GM12873 (cell line): Measurements from ENCODE around the gene DNAI2.

ENCODE experiments used
- TF ChIP-seq, protein P1 (sequence below): IDR thresholded peaks from 2 replicates; pipeline ENCODE4 v1.5.1; 2012; ENCODE audit warnings: low read depth, mild to moderate bottlenecking, moderate library complexity, low read length, control low read depth; ENCODE audit not compliant: insufficient read depth; ENCODE audit errors: missing control alignments

DNAI2 gene

DNA sequence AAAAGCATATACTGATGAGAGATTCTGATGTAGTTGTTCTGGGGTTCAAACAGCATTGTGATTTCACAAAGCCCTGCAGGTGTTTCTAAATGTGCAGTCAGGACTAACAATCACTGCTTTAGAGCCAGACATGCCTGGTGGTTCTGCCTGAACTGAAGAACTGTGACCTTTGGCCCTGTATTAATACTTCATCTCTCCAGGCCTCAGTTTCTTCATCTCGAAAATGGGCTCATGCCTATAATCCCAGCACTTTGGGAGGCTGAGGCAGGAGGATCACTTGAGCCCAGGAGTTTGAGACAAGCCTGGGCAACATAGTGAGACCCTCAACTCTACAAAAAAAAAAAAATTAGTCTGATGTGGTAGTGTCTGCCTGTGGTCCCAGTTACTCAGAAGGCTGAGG lies 3.9 kb downstream of the DNAI2 start:
- TF ChIP-seq, protein P1, sequence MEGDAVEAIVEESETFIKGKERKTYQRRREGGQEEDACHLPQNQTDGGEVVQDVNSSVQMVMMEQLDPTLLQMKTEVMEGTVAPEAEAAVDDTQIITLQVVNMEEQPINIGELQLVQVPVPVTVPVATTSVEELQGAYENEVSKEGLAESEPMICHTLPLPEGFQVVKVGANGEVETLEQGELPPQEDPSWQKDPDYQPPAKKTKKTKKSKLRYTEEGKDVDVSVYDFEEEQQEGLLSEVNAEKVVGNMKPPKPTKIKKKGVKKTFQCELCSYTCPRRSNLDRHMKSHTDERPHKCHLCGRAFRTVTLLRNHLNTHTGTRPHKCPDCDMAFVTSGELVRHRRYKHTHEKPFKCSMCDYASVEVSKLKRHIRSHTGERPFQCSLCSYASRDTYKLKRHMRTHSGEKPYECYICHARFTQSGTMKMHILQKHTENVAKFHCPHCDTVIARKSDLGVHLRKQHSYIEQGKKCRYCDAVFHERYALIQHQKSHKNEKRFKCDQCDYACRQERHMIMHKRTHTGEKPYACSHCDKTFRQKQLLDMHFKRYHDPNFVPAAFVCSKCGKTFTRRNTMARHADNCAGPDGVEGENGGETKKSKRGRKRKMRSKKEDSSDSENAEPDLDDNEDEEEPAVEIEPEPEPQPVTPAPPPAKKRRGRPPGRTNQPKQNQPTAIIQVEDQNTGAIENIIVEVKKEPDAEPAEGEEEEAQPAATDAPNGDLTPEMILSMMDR = no peak

- TF ChIP-seq, protein P1 = no peak
Measured at GRCh38 chr17:74280093-74280513, 6.1 kb downstream of the DNAI2 start.

- TF ChIP-seq, protein P1 = no peak
Measured at GRCh38 chr17:74281799-74282198, 7.8 kb downstream of the DNAI2 start.

DNA sequence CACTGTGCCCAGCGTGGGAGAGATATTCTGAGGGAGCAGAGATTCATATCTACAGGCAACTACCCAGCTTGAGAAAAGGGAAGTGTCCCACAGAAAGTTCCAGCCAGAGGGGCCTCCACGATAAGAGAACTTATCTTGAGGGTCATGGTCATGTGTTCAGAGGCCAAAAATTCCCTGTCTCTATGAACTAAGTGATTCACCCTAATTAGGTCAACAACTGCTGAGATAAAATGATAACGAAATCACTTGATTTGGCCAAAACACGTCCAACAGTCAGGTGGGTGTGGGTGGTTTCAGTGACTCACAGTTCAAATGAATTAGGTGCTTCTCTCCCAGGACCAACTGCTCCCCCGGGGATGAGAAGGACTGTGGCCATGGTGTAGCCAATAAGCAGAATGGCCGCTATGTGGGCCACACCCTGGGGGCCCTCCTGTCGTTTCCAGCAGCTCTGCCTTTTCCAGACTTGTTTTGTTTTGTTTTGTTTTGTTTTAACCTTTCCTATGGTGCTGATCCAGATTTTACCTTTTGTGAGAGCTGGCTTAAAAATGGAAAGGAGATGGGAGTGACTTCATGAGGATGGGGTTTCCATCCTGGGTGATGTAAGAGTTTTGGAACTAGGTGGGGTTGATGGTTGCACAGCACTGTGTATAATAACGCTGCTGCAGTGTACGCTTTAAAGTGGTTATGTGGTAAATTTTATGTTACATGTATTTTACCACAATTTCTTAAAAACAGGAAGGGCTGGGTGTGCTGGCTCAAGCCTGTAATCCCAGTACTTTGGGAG lies 8.7 kb downstream of the DNAI2 start:
- TF ChIP-seq, protein P1 = no peak

GRCh38 chr17:74283371-74283673 lies 9.3 kb downstream of the DNAI2 start:
- TF ChIP-seq, protein P1 = no peak

- TF ChIP-seq, protein P1 = no peak
Measured at GRCh38 chr17:74287031-74287602, 13.1 kb downstream of the DNAI2 start.

DNA sequence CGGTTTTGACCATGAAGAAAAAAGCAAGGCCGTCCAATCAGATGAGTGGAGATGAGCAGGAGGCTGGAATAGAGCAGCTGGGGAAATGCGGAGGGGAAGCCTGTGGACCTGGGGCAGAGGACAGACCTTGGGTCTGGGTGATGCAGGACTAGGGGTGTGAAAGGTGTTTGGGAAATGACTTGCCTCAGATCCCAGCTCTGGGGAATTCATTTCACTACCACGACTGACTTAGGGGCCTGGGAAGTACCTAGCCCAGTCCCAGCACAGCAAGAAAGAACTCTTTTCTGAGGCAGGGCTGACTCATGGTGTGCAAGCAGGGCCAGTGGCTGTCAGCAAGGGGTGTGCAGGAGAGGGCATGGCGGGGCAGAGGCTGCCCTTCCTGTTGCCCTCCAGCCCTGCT lies 14.8 kb downstream of the DNAI2 start:
- TF ChIP-seq, protein P1 = no peak
